SIG-M5 treated with dmso at 0.1 percent for 504 hours (cell line): ENCODE results near the gene TMC7.
"Not testable (repeated sequence)": the region's sequence is repeated elsewhere in the genome, so short reads cannot be mapped to it uniquely, and the experiment has no call there.

Experiments
- DNase-seq: peaks from one replicate; lab custom pipeline; 2025; ENCODE audit not compliant: unreplicated experiment; lab: John Stamatoyannopoulos, UW

Gene TMC7

GRCh38 chr16:18983565-18984434 is at the start of gene TMC7:
TSS of gene TMC7 (plus strand) at chr16:18983934. CDS start at chr16:18984064, 130 bp downstream.
- DNase-seq, result peak; percentile 59

GRCh38 chr16:18936727-18937340 is 46.9 kb upstream of the TMC7 start:
- no peak for DNase-seq

- DNase-seq, result no peak
Observed at GRCh38 chr16:18937390-18937789, 46.3 kb upstream of the TMC7 start.

DNA sequence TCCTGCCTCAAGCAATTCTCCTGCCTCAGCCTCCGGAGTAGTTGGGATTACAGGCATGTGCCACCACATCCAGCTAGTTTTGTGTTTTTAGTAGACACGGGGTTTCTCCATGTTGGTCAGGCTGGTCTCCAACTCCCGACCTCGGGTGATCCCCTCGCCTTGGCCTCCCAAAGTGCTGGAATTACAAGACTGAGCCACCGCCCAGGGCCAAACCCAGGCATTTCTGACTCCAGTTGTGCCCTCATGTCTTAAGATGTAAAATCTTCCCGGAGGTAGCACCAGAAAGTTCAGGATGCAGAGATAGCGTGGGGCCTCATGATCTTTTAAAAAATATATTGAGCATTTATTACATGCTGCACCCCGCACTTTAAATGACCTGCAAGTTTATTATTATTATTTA is 44.7 kb upstream of the TMC7 start:
- no peak for DNase-seq

- no peak for DNase-seq
Observed at GRCh38 chr16:18941471-18941870, 42.3 kb upstream of the TMC7 start.

DNA sequence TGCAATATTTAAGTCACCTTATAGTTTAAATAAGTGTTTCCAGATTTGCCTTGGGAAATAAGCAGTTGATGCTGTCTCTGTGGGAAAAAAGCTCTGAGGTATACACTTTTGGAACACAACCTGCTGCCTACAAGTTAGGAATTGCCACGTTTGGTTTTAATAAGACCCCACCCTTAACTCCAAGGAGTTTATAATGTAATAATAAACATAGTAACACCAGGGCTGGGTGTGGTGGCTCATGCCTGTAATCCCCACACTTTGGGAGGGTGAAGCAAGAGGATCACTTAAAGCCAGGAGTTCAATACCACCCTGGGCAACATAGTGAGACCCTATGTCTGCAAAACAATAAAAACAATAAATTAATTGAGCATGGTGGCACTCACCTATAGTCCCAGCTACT is 41.7 kb upstream of the TMC7 start:
- DNase-seq, result no peak

GRCh38 chr16:18943414-18943813 is 40.3 kb upstream of the TMC7 start:
- DNase-seq, result no peak

GRCh38 chr16:18945233-18945632 is 38.5 kb upstream of the TMC7 start:
- no peak for DNase-seq

DNA sequence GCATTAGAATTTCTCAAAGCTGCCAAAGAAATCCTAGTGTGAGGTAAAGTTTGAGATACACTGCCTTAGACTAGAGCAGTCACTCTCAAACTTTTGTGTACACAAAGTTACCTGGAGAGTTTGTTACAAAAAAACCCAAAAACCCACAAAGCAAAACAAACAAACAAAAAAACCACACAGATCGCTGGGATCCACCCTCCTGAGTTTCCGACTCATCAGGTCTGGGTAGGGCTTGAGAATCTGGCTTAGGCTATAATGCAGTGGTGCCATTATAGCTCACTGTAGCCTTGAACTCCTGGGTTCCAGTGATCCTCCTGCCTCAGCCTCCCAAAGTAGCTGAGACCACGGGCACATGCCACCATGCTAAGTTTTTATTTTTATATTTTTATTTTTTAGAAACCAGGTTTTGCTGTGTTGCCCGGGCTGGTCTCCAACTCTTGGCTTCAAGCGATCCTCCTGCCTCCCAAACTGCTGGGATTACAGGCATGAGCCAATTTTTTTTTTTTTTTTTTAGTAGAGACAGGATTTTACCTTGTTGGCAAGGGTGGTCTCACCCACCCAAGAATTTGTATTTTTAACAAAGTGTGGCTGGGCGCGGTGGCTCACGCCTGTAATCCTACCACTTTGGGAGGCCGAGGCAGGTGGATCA is 35.2 kb upstream of the TMC7 start:
- no peak for DNase-seq

DNA sequence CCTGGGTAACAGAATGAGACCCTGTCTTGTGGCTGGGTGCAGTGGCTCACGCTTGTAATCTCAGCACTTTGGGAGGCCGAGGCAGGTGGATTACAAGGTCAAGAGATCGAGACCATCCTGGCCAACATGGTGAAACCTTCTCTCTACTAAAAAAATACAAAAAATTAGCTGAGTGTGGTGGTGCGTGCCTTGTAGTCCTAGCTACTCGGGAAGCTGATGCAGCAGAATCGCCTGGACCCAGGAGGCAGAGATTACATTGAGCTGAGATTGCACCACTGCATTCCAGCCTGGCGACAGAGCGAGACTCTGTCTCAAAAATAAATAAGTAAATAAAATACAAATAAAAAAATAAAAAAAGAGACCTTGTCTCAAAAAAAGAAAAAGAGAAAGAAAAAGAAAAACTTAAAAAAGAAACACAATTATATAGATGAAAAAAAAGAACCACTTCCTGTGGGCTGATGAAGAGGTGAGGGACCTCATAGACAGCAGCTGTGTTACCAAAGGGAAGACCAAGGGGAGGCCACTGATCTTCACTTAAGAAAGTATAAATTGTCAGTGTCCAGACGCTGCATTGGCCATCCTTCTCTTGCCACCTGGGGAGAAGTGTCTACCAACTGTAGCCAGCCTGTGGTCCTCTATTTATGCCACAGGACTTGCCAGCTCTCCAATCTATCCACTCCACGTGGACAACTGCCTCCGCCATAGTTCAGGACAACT is 33.1 kb upstream of the TMC7 start:
- DNase-seq, result no peak

DNA sequence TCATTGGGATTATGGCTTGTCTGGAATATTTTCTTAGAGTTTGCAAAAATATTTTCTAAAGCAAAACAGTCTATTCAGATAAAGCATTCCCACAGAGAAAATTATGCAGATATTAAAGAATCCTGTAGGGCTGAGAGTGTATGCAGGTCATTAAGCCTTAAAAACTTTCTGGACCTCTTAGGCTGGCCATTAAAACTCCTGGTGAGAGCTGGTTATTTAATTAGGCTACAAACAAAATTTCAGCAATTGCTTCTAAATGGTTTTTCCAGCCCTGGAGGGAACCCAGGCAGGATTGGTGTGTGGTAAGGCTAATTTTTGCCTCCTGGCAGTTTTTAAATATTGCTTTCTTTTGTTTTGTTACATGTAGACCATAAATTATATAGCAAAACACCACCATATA is 30.2 kb upstream of the TMC7 start:
- DNase-seq, result no peak

- DNase-seq, result not testable (repeated sequence)
Observed at GRCh38 chr16:18955874-18956580, 27.7 kb upstream of the TMC7 start.

DNA sequence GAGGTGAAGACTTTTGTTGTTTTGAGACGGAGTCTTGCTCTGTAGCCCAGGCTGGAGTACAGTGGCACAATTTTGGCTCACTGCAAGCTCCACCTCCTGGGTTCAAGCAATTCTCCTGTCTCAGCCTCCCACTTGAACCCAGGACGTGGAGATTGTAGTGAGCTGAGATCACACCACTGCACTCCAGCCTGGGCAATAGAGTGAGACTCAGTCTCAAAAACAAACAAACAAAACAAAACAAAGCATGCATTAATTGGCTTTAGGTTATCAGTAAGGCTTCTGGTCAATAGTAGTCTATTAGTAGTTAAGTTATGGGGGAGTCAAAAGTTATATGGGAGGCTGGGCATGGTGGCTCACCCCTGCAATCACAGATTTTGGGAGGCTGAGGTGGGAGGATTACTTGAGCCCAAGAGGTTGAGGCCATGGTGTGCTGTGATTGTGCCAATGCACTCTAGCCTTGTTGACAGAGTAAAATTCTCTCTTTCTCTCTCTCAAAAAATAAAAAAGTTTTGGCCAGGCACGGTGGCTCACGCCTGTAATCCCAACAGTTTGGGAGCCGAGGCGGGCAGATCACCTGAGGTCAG is 27.0 kb upstream of the TMC7 start:
- not testable (repeated sequence) for DNase-seq

DNA sequence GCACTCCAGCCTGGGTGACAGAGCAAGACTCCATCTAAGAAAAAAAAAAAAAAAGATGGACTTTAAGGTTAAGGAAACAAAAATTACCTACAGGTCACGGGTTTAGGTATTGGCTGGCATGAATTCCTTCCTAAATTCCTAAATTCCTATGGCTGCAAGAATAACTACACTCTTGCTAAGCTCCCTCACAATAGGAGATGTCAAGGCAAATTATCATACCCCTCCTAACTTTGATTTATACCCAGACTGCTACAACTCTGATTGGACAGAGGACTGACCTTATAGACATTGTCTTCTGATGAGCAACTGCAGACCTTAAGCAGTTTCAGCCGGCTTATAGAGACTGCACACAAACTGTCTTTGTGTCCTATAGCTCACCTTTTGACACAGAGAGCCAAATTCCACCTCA is 25.1 kb upstream of the TMC7 start:
- no peak for DNase-seq

GRCh38 chr16:18959031-18959505 is 24.7 kb upstream of the TMC7 start:
- no peak for DNase-seq

DNA sequence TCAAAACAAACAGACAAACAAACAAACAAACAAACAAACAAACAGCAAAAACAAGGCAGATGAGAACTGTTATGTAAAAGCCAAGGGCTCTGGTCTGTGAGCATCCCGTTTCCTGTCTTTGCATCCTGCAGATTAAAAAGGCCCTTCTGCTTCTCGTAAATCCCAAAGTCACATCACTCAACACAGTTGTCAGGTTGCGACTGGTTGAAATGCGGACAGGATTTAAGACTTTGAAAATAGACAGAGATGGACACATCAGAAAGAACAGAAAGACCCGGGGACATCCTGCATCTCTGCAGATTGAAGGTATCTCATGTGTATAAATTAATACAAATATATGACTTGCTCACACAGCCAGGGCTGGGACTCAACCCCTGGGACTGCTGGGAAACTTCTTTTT is 18.2 kb upstream of the TMC7 start:
- DNase-seq, result no peak

DNA sequence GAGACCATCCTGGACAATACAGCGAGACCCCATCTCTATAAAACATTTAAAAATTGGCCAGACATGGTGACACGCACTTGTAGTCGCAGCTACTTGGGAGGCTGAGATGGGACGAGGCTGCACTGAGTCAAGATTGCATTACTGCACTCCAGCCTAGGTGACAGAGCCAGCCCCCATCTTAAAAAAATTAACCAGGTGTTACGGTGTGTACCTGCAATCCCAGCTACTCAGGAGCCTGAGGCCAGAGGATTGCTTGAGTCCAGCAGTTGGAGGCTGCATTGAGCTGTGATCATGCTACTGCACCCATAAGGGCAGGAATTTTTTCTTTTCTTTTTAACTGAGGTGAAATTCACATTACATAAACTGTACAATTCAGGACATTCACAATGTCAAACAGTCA is 16.9 kb upstream of the TMC7 start:
- no peak for DNase-seq

GRCh38 chr16:18969050-18969854 is 14.5 kb upstream of the TMC7 start:
- DNase-seq, result peak; percentile 66

- no peak for DNase-seq
Observed at GRCh38 chr16:18969855-18970240, 13.9 kb upstream of the TMC7 start.
